ENCODE results near the gene ADAM30. TPM values are rescaled to one million over a fixed set of nuclear protein-coding genes. Genes with fewer than 3 reads are reported as not detected.

ADAM30 gene
- total and polyA plus RNA-seq, 2 experiments from 2014 or later: not detected

DNA sequence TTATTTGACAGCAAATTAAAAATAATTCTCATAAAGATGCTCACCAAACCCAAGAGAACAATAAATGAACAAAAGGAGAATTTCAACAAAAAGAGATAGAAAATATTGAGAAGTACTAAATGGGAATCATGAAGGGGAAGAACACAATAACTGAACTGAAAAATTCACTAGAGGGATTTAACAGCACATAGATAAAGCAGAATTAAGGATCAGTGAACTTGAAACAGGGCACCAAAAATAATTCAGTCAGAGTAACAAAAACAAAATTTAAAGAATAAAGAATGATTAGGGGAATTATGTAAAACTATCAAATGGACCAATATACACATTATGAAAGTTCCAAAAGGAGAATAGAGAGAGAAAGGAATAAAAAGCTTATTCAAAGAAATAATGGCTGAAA is 7.8 kb downstream of the ADAM30 start:
- Histone ChIP-seq H3K27ac (no peak overlapping the region), H3K9me3 (ENCODE audit: low read depth) (no peaks in the 10 kb centered on the region), H3K4me3 (no peak overlapping the region), H3K27me3 (peaks cover 15% of the 10 kb centered on the region), H3K4me1 (ENCODE audit: low read depth) (no peaks in the 10 kb centered on the region), H3K36me3 (no peaks in the 10 kb centered on the region)
- no peak for DNase-seq (ENCODE audit: low read depth in 1 of 2, low spot score in 1 of 2)
- TF ChIP-seq, protein P1, sequence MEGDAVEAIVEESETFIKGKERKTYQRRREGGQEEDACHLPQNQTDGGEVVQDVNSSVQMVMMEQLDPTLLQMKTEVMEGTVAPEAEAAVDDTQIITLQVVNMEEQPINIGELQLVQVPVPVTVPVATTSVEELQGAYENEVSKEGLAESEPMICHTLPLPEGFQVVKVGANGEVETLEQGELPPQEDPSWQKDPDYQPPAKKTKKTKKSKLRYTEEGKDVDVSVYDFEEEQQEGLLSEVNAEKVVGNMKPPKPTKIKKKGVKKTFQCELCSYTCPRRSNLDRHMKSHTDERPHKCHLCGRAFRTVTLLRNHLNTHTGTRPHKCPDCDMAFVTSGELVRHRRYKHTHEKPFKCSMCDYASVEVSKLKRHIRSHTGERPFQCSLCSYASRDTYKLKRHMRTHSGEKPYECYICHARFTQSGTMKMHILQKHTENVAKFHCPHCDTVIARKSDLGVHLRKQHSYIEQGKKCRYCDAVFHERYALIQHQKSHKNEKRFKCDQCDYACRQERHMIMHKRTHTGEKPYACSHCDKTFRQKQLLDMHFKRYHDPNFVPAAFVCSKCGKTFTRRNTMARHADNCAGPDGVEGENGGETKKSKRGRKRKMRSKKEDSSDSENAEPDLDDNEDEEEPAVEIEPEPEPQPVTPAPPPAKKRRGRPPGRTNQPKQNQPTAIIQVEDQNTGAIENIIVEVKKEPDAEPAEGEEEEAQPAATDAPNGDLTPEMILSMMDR (IDR thresholded peaks at IDR 0.05; ENCODE audit: low read depth, low read length): no peak

DNA sequence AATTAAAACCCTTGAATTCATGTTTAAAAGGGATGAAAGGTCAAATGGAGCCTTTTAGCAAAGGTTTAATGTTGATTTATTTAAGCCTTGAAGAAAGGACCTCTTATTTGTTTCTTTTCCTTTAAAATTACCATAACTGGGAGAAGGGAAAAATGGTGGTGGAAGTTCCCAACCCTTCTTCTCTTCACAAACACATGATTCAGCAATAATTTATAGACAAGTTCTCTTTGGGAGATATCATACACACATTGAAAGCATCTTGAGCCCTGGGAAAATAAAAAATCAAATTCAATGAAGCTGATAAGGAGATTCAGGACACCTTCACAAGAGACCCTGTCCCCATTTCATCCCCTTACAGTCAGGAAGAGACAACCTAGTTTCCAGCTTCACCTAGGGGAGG is 8.9 kb downstream of the ADAM30 start:
- no peak overlapping the region for H3K27ac ChIP-seq
- H3K9me3 ChIP-seq (ENCODE audit: low read depth): no peaks in the 10 kb centered on the region
- no peak overlapping the region for H3K4me3 ChIP-seq
- H3K36me3 ChIP-seq: no peaks in the 10 kb centered on the region
- TF ChIP-seq, protein P1 (IDR thresholded peaks at IDR 0.05; ENCODE audit: low read depth, low read length): no peak
- H3K4me1 ChIP-seq (ENCODE audit: low read depth): no peaks in the 10 kb centered on the region
- DNase-seq (ENCODE audit: low read depth in 1 of 2, low spot score in 1 of 2): no peak
- peaks cover 16% of the 10 kb centered on the region for H3K27me3 ChIP-seq

DNA sequence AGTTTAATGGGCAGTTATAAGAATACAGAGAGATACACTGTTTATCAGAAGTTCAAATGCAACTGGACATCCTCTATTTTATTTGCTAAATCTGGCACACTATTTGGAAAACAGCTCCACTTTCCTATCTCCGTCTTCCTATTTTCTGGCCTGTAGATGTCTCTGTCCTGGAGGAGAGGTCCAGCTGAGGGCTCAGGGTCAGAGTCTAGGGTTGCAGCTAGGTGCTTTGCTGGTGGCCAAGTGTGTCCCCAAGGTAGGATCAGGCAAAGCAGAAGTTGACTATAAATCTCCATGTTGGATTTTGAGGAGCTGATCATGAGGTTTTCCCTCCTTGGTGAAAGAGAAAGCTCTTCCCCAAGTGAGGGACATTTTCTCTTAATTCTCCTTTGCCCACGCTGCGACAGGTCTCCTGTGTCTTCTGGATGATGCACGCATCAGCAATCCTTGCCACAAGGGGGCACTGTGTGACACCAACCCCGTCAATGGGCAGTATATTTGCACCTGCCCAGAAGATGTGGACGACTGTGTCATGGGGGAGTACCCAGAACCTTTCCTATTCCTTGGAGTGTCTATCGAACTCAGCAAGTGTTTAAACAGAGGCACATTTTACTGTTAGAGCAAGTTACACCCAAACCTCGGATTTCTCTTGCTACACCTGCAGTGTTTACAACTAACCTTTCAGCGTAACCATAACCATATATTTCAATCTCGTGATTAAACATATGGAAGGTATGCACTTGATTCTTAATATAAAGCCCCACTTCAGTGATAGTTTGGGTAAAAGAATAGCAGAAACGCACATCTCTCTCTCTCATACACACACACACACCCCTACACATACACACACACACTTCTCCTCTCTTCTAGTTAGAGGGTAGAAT is 10.2 kb downstream of the ADAM30 start:
- Histone ChIP-seq H3K4me3 (no peak overlapping the region), H3K27ac (no peak overlapping the region), H3K36me3 (no peaks in the 10 kb centered on the region), H3K4me1 (ENCODE audit: low read depth) (no peaks in the 10 kb centered on the region), H3K9me3 (ENCODE audit: low read depth) (no peaks in the 10 kb centered on the region), H3K27me3 (peaks cover 16% of the 10 kb centered on the region)
- peak; percentile 55 to 59 for DNase-seq (ENCODE audit: low read depth in 1 of 2, low spot score in 1 of 2)
- TF ChIP-seq, protein P1 (IDR thresholded peaks at IDR 0.05; ENCODE audit: low read depth, low read length): peak; percentile 80

DNA sequence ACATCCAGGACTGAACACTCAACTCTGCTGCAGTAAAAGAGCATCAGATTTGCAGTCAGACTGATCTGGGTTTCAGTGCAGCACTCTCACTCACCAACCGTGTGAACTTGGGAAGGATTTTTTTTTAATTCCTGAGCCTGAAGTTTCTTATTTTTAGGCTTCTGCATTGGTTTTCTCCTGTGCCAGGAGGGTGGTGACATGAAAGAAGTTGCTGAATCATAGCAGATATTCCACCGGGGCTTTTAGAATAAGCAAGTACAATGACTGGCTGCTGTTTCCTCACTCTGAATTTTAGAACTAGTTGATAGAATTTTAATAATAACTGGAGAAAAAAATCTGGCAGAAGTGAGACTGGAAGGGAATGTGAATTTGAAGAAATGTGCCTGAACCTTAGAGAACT is 11.6 kb downstream of the ADAM30 start:
- H3K4me1 ChIP-seq (ENCODE audit: low read depth): no peaks in the 10 kb centered on the region
- TF ChIP-seq, protein P1 (IDR thresholded peaks at IDR 0.05; ENCODE audit: low read depth, low read length): no peak

DNA sequence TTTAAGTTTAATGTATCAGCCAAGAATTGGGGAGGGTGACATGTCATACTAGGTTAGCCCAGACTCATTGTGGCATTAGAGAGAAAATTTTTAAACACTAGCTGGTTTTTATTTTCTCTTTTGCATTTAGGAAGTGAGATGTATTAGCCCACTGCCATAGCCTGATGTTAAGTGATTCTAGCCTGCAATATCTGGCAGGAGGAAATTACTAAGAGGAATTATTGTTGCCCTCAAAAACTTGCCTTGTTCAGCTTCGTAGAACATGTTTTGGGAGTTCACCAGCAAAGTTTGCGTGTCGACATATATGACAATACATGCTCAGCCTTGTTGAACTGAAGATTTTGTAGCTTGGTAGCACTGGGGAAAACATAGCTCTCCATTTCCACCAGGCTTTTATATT is 12.5 kb downstream of the ADAM30 start:
- H3K4me3 ChIP-seq: no peak overlapping the region
- DNase-seq (ENCODE audit: low read depth in 1 of 2, low spot score in 1 of 2): no peak
- H3K36me3 ChIP-seq: no peaks in the 10 kb centered on the region
- no peaks in the 10 kb centered on the region for H3K9me3 ChIP-seq (ENCODE audit: low read depth)
- no peak overlapping the region for H3K27ac ChIP-seq
- H3K4me1 ChIP-seq (ENCODE audit: low read depth): no peaks in the 10 kb centered on the region
- peaks cover 16% of the 10 kb centered on the region for H3K27me3 ChIP-seq
- TF ChIP-seq, protein P1 (IDR thresholded peaks at IDR 0.05; ENCODE audit: low read depth, low read length): no peak

More for the DNA sequence above, 11.6 kb downstream of the ADAM30 start:
- no peaks in the 10 kb centered on the region for H3K36me3 ChIP-seq
- no peaks in the 10 kb centered on the region for H3K9me3 ChIP-seq (ENCODE audit: low read depth)
- peaks cover 16% of the 10 kb centered on the region for H3K27me3 ChIP-seq
- H3K27ac ChIP-seq: no peak overlapping the region
- DNase-seq (ENCODE audit: low read depth in 1 of 2, low spot score in 1 of 2): peak in 1 of 2 donors; percentile 30
- H3K4me3 ChIP-seq: no peak overlapping the region
